NCI-H1048 (cell line): ENCODE data around the gene HIF1A.
"Not testable (repeated sequence)": the region's sequence is repeated elsewhere in the genome, so short reads cannot be mapped to it uniquely, and the experiment has no call there.

Source experiments
- DNase-seq: peaks from one replicate; lab custom pipeline; 2025; lab: John Stamatoyannopoulos, UW

HIF1A gene

GRCh38 chr14:61694830-61695694, at the start of gene HIF1A:
TSS of gene HIF1A (plus strand) at chr14:61695513. CDS start at chr14:61695805, 292 bp downstream.
- peak; percentile 94 for DNase-seq

DNA sequence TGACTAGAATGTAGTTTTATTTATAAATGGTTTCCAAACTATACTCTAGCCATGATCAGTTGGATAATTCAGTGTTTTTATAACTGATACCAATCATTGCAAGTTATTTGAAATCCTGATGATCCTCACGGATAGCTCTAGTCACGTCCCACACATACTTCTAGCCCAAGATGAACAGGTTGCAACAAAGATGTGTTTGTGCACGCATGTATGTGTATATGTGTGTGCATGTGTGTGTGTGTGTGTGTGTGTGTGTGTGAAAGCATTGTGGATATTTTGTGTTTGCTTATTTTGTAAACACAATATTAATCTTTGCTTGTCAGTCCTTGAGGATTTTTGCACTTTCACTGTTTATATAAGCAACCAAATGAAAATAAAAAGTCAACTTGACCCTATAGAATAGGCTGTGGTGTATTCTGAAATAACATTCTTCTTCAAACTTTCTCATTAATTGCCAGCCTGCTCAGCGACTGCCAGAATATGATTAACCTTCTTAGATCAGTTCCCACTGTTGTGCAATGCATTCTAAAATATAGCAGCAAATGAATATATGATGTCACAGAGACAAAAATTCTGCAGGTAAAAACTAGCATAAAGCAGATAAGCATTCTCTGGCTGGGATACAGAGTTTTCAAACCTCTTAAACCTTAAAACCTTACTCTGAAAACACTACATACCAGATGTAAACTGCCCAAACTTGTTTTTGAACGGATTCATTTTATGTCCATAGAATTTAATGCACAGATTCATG, 48.8 kb upstream of the HIF1A start:
- DNase-seq = no peak

DNA sequence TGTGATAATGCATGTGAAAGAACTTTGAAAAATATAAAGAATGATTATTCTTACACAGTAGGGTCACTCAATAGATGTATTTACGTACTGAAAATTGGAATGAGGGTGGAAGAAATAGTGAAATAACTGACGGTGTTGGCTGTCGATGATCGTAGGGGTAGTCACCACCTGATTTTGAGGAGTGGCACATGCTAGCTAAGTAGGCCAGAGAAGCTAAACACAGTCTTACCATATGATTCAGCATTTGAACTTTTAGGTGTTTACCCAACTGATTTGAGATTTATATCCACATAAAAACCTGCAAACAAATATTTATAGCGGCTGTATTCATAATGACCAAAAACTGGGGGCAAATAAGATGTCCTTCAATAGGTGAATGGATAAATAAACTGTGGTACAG, 47.6 kb upstream of the HIF1A start:
- no peak for DNase-seq

GRCh38 chr14:61648377-61648776, 46.9 kb upstream of the HIF1A start:
- DNase-seq = no peak

DNA sequence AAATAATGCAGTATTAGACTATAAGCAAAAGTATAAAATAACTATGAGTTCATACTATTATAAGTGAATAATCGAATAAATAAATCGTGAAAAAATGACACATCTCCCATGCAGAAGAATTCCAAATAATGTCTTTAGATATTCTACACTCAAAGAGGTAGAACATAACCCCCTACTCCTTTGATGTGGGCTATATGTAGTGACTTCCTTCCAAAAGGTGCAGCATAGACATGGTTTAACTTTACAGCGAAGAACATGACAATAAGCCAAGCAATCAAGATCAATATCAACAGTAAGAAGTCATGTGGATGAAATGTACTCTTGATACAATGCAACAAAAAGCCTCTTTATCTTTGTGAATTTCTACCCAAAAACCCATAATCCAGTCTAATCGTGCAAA, 46.0 kb upstream of the HIF1A start:
- no peak for DNase-seq

GRCh38 chr14:61651355-61651754, 44.0 kb upstream of the HIF1A start:
- DNase-seq = no peak

DNA sequence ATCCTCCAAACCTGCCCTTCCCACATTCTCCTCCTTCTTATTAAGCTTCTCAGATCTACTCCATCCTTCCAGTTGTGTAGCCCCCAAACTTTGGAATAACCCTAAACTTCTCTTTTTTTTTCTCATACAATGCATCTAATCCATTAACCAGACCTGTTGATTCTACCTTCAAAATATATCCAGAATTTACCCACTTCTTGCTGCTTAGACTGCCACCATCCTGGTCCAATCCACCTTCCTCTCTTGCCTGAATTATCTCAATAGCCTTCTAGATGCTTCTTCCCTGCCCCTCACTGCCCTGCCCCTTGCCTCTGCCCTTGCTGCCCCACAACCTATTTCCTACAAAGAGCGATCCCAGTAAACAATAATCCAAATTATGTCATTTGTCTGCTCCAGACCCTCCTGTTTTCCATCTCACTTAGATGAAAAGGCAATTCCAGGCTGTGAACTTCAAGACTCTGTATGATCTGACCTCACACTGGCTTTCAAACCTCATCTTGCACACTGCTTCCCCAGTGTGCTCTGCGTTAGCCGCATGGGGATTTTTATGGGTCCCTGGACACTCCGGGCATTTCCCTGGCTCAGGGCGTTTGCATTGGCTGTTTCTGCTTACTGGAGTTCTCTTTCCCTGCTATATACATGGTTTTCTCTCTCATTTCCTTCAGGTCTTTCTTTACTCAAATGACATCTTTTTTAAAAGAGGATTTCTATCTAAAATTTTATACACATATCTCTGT, 42.6 kb upstream of the HIF1A start:
- no peak for DNase-seq

DNA sequence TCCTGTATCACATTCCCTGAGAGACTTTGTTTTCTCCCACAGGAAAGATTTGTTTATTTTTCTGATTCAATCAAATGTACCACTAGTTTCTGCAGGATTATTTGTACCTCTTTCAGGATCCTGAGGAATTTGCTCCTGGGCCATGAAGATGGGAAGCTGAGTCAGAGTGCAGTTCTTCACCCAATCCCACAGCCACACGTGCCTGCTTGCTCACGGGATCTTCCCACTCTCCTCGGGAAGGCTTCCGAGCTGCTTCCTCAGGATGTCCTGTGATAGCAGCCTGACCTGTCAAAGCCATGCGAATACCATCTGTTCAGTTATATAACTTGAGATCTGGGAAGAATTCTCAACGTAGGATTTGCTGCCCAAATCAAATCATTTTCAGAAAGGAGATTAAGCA, 41.8 kb upstream of the HIF1A start:
- DNase-seq = no peak

DNA sequence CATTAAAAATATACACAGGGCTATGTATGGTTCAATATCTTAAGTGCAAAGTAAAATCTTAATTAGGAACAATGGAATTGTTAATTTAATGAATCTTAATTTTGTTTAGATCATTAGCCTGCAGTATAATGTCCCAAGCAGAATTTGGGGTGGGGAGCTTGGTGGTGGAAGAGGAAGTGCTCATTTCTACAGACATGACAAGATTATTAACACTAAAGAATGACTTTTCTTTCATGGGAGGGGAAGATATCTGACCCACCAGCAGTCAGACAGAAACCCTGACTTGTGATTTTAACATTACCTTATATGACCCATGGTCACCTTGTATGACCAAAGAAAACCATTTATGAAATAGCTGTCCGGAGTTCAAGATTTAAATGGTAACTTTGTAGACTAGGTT, 41.3 kb upstream of the HIF1A start:
- DNase-seq = no peak

DNA sequence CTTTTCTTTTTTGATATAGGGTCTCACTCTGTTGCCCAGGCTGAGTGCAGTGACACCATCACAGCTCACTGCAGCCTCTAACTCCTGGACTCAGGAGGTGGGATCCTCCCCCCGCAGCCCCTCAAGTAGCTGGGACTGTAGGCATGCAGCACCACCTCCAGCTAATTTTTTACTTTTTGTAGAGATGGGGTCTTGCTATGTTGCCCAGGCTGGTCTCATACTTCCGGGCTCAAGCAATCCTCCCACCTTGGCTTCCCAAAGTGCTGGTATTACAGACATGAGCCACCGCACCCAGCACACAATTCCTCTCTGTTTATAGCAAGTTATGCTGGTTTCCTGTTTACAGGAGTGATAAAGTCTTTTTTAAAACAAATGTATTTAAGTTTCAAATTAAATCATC, 39.5 kb upstream of the HIF1A start:
- no peak for DNase-seq

DNA sequence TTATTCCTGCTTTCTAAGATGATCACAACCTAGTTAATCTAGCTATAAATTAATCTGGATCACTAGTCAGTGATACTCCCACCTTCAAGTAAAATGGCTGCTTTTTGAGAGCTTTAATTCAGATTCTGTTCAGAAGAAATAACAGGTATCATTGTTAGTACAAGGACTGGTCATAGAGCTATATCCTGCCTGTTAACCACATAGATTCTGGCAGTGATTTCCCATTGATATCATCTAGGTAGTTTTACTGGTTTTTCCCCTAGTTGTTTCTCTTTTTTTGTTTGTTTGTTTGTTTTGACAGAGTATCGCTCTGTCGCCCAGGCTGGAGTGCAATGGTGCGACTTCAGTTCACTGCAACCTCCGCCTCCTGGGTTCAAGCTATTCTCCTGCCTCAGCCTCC, 39.0 kb upstream of the HIF1A start:
- DNase-seq = no peak

DNA sequence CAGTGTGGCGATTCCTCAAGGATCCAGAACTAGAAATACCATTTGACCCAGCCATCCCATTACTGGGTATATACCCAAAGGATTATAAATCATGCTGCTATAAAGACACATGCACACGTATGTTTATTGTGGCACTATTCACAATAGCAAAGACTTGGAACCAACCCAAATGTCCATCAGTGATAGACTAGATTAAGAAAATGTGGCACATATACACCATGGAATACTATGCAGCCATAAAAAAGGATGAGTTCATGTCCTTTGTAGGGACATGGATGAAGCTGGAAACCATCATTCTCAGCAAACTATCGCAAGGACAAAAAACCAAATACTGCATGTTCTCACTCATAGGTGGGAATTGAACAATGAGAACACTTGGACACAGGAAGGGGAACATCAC, 37.2 kb upstream of the HIF1A start:
- not testable (repeated sequence) for DNase-seq

- DNase-seq = no peak
Measured at GRCh38 chr14:61659582-61659981, 35.7 kb upstream of the HIF1A start.

- no peak for DNase-seq
Measured at GRCh38 chr14:61661471-61662400, 33.6 kb upstream of the HIF1A start.

GRCh38 chr14:61662437-61663311, 32.6 kb upstream of the HIF1A start:
- no peak for DNase-seq

- DNase-seq = no peak
Measured at GRCh38 chr14:61663312-61663979, 31.9 kb upstream of the HIF1A start.

- DNase-seq = no peak
Measured at GRCh38 chr14:61668282-61668681, 27.0 kb upstream of the HIF1A start.

GRCh38 chr14:61670576-61670975, 24.7 kb upstream of the HIF1A start:
- DNase-seq = no peak

DNA sequence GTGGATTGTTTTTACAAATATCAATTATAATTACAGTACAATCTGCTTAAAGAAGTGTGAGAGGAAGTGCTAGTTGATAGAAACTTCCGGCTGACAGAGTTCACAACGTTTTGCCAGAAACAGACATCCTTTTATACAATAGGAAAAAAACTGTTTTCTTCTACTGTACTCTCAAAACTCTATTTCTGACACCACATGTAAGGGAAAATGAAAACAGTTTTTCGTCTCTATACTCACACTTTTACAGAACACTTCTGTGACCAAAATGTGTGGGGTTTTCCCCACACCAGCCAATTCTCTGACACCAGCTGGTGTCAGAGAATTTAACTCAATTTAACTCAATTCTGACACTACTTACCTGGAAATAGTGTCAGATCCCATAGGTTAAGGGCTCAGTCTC, 24.2 kb upstream of the HIF1A start:
- no peak for DNase-seq

DNA sequence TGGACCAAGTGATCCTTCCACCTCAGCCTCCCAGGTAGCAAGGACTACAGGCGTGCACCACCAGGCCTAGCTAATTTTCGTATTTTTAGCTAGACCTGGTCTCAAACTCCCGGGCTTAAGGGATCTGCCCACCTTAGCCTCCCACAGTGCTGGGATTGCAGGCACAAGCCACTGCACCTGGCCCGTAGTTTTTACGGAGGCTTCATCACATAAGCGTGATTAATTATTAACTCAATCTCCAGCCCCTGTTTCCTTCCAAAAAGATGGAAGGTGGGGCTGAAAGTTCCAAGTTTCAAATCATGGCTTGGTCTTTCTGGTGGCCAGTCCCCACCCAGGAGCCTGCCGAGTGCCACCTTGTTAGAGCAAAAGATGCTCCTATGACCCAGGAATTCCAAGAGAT, 22.5 kb upstream of the HIF1A start:
- DNase-seq = no peak
